Tibial nerve (tissue), 4 donors: ENCODE data around the gene FAM200C. TPM values are rescaled to one million over a fixed set of nuclear protein-coding genes. Genes with fewer than 3 reads are reported as not detected.

Experiments
- DNase-seq, 2 donors: peaks; one replicate each; pipeline ENCODE4 v3.0.0-alpha.2; 2019; ENCODE audit warnings: low spot score in 2 of 2
- H3K27ac ChIP-seq, 4 donors: fragments of 200-600 bp; sonication (generic) in 3 of 4; one replicate each; pipeline ENCODE4 v1.5.1; 2017 to 2019; ENCODE audit warnings: mild to moderate bottlenecking in 1 of 4
- H3K27me3 ChIP-seq, 2 donors: fragments of 200-600 bp; sonication (generic) in 1 of 2; one replicate each; pipeline versions ENCODE4 v1.5.1 to v1.6.0; 2017 to 2019
- H3K36me3 ChIP-seq, 3 donors: fragments of 200-600 bp; sonication (generic); one replicate each; pipeline ENCODE4 v1.5.1; 2018 to 2019
- H3K4me1 ChIP-seq, 4 donors: fragments of 200-600 bp; sonication (generic) in 3 of 4; one replicate each; pipeline ENCODE4 v1.5.1; 2017 to 2019
- H3K4me3 ChIP-seq, 4 donors: fragments of 200-600 bp; sonication (generic) in 3 of 4; one replicate each; pipeline ENCODE4 v1.5.1; 2017 to 2019; ENCODE audit warnings: mild to moderate bottlenecking in 1 of 4, moderate library complexity in 1 of 4
- H3K9me3 ChIP-seq, 4 donors: fragments of 200-600 bp; sonication (generic) in 3 of 4; one replicate each; pipeline ENCODE4 v1.5.1; 2017 to 2019
- EP300 ChIP-seq, 2 donors: sonication (generic); formaldehyde crosslinking; IDR thresholded peaks; one replicate each; pipeline ENCODE4 v1.6.1; 2017; ENCODE audit warnings: antibody characterized with exemption in 2 of 2, mild to moderate bottlenecking in 1 of 2
- POLR2A ChIP-seq, 2 donors: fragments of 450-650 bp; IDR thresholded peaks; one replicate each; pipeline ENCODE4 v1.6.1; 2017; ENCODE audit warnings: antibody characterized with exemption in 2 of 2, mild to moderate bottlenecking in 2 of 2, moderate library complexity in 2 of 2
- WGBS, 2 donors: methylation state at CpG; one replicate each; pipeline ENCODE4 v1.1.5; 2018; 5-methylcytosine and 5-hydroxymethylcytosine counted together
- total RNA-seq, 4 donors: library from RNA; depleted of rRNA; stranded (reverse); fragments of >200 nt; gene quantifications; one replicate each; pipeline ENCODE4 v1.1.0, GENCODE V29; 2016
- TF ChIP-seq, protein P1 (sequence below), 5 experiments: fragments of 200-600 bp in 3 of 5; fragments of 450-650 bp in 2 of 5; sonication (generic) in 3 of 5; IDR thresholded peaks; one replicate each; pipeline ENCODE4 v1.5.1; 2016 to 2019; ENCODE audit warnings: antibody characterized with exemption in 5 of 5, mild to moderate bottlenecking in 3 of 5, moderate library complexity in 2 of 5

Gene FAM200C
- total RNA-seq, 4 donors from 2014 or later: 5.7 to 12.5 (median 7.1) TPM

DNA sequence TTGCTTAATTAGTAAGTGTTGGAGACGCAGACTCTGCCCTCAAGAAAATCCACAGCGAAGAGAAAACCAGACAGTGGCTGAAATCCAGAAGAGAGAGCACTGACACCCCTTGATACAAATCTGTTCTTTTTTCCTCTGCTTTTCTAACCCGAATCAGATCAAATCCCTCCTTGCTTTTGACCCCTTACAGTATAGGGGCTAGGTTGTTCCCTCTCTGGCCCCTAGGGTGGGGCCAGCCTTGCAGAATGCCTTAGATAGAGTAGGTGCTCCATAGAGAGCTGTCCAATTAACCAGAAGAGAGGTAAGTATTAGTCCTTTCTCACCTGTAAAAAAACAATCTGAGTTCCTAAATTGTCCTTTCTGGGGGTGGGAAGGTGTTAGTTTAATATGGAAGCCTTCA, 39.5 kb downstream of the FAM200C start:
- no peaks in the 10 kb centered on the region for H3K27me3 ChIP-seq
- no peak for DNase-seq
- WGBS, 2 donors: 66 to 69% methylated on average over 3 of the region's 3 CpGs
- peaks cover 0 to 56% (median 13%) of the 10 kb centered on the region in 4 donors for H3K4me1 ChIP-seq
- no peaks in the 10 kb centered on the region for H3K9me3 ChIP-seq
- TF ChIP-seq POLR2A (IDR thresholded peaks at IDR 0.05) (no peak), EP300 (IDR thresholded peaks at IDR 0.05) (no peak)
- TF ChIP-seq, protein P1, sequence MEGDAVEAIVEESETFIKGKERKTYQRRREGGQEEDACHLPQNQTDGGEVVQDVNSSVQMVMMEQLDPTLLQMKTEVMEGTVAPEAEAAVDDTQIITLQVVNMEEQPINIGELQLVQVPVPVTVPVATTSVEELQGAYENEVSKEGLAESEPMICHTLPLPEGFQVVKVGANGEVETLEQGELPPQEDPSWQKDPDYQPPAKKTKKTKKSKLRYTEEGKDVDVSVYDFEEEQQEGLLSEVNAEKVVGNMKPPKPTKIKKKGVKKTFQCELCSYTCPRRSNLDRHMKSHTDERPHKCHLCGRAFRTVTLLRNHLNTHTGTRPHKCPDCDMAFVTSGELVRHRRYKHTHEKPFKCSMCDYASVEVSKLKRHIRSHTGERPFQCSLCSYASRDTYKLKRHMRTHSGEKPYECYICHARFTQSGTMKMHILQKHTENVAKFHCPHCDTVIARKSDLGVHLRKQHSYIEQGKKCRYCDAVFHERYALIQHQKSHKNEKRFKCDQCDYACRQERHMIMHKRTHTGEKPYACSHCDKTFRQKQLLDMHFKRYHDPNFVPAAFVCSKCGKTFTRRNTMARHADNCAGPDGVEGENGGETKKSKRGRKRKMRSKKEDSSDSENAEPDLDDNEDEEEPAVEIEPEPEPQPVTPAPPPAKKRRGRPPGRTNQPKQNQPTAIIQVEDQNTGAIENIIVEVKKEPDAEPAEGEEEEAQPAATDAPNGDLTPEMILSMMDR (IDR thresholded peaks at IDR 0.05): no peak
- H3K27ac ChIP-seq: peak overlapping the region in 3 of 4 donors; percentile 2 to 73 (median 35)
- no peak overlapping the region for H3K4me3 ChIP-seq
- H3K36me3 ChIP-seq: no peaks in the 10 kb centered on the region

DNA sequence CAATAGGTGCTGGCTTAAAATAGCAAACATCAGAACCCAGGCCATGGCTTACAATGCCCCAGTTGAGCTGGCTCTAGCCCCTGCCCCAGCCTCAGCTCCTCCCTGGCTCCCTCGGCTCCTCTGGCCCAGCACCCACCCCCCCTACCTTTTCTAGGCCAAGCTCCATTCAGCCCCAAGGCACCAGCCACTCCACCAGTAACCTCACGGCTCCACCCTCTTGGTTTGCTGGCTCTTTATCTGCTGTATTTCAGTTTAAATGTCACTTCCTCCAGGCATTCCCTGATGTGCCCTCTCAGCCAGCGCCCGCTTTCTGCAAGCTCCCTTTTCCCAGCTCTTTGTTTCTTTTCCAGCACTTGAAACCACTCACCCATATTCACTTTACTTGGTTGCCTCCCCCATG, 40.0 kb downstream of the FAM200C start:
- Histone ChIP-seq H3K4me3 (no peak overlapping the region), H3K9me3 (no peaks in the 10 kb centered on the region), H3K27ac (peak overlapping the region in 3 of 4 donors; percentile 2 to 73 (median 35)), H3K27me3 (no peaks in the 10 kb centered on the region), H3K4me1 (peaks cover 0 to 56% (median 13%) of the 10 kb centered on the region in 4 donors), H3K36me3 (no peaks in the 10 kb centered on the region)
- no peak for DNase-seq
- 39 to 63% methylated on average over 4 of the region's 4 CpGs for WGBS, 2 donors
- TF ChIP-seq, protein P1 (IDR thresholded peaks at IDR 0.05): no peak
- no peak for TF ChIP-seq EP300 (IDR thresholded peaks at IDR 0.05)
- TF ChIP-seq POLR2A (IDR thresholded peaks at IDR 0.05): no peak

DNA sequence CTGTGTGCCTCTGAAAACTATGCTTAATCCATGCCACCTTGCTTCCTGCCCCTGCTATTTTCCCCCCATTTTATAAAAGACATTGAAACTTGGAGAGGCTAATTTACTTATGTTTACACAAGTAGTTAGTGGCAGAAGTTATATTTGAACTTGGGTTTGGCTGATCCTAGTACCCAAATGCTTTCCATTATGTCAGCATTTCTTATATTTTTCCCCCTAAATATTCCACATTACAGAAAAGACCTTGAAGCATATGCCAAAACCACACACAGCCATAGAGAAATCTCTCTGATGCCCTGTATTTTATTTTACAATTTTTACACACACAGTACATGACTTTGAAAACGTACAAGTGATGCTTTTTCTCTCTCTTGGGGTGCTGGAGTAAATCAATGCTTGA, 40.6 kb downstream of the FAM200C start:
- 0 to 4% methylated on average over 1 of the region's 1 CpG for WGBS, 2 donors
- H3K27me3 ChIP-seq: no peaks in the 10 kb centered on the region
- TF ChIP-seq, protein P1 (IDR thresholded peaks at IDR 0.05): no peak
- H3K27ac ChIP-seq: peak overlapping the region in 2 of 4 donors; percentile 35 to 73
- no peak overlapping the region for H3K4me3 ChIP-seq
- peaks cover 0 to 56% (median 13%) of the 10 kb centered on the region in 4 donors for H3K4me1 ChIP-seq
- no peak for DNase-seq
- H3K36me3 ChIP-seq: no peaks in the 10 kb centered on the region
- H3K9me3 ChIP-seq: no peaks in the 10 kb centered on the region

DNA sequence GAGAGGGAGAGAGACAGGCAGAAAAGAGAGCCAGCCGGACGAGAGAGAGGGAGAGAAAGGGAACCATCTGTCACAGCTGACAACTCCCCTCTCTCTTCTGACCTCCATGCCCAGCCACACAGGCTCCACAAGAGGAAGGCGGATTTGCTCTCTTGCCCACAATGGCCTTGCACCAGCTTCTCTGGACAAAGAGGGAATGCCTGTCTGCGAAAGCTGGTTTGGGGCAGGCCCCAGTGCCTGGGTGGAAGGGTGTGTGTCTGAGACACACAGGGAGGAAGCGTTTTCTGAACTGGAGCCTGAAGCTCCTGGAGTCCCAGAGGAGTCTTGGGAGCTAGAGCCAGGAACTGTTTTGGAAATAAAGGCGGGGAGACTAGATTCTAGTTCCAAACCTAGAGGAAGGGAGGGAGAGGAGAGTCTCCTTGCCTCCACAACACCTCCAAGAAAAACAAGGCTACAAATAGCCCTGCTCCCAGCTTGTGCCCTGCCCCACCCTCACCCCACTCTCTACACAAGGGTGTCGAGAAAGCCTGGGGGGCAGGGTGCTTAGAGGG, 41.9 kb downstream of the FAM200C start:
- peaks cover 0 to 45% (median 11%) of the 10 kb centered on the region in 4 donors for H3K4me1 ChIP-seq
- H3K27me3 ChIP-seq: no peaks in the 10 kb centered on the region
- no peaks in the 10 kb centered on the region for H3K36me3 ChIP-seq
- TF ChIP-seq, protein P1 (IDR thresholded peaks at IDR 0.05): no peak
- TF ChIP-seq POLR2A (IDR thresholded peaks at IDR 0.05) (no peak), EP300 (IDR thresholded peaks at IDR 0.05) (peak in 1 of 2 donors; percentile 37)
- no peak overlapping the region for H3K4me3 ChIP-seq
- DNase-seq: peak in 1 of 2 donors; percentile 60
- H3K9me3 ChIP-seq: no peaks in the 10 kb centered on the region
- H3K27ac ChIP-seq: peak overlapping the region; percentile 27 to 89 (median 44)
- 39 to 44% methylated on average over 7 of the region's 7 CpGs for WGBS, 2 donors

DNA sequence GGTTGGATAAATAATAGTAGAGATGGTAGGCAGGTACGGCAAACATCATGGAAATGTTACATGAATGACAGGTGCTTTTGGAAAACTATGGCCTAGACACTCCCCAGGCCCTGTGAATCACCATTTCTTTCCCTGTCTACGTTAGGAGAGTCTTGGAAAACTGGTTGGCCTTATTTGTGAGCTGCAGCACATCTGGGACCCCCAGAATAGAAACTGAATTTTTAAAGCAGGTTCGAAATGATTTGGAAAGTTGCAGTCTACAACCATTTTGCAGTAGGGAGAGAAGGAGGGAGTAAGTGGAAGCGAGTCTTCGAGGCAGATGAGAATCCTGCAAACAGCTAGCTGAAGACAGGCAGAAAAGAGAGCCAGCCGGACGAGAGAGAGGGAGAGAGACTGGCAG, 42.5 kb downstream of the FAM200C start:
- DNase-seq: no peak
- Histone ChIP-seq H3K9me3 (no peaks in the 10 kb centered on the region), H3K27me3 (no peaks in the 10 kb centered on the region), H3K4me1 (peaks cover 0 to 40% (median 9%) of the 10 kb centered on the region in 4 donors), H3K36me3 (no peaks in the 10 kb centered on the region), H3K27ac (peak overlapping the region in 3 of 4 donors; percentile 27 to 89 (median 61)), H3K4me3 (no peak overlapping the region)
- WGBS, 2 donors: 39 to 47% methylated on average over 7 of the region's 7 CpGs
- TF ChIP-seq EP300 (IDR thresholded peaks at IDR 0.05): no peak
- TF ChIP-seq POLR2A (IDR thresholded peaks at IDR 0.05): no peak
- TF ChIP-seq, protein P1 (IDR thresholded peaks at IDR 0.05): no peak
